GM21381 (cell line): ENCODE results near the gene EIF3L.

Experiments
- ATAC-seq: cut with Tn5 transposase; IDR thresholded peaks from one replicate; pipeline ENCODE4 v1.9.1; 2021; ENCODE audit warnings: mild to moderate bottlenecking, moderate library complexity; ENCODE audit not compliant: unreplicated experiment

Gene EIF3L

DNA sequence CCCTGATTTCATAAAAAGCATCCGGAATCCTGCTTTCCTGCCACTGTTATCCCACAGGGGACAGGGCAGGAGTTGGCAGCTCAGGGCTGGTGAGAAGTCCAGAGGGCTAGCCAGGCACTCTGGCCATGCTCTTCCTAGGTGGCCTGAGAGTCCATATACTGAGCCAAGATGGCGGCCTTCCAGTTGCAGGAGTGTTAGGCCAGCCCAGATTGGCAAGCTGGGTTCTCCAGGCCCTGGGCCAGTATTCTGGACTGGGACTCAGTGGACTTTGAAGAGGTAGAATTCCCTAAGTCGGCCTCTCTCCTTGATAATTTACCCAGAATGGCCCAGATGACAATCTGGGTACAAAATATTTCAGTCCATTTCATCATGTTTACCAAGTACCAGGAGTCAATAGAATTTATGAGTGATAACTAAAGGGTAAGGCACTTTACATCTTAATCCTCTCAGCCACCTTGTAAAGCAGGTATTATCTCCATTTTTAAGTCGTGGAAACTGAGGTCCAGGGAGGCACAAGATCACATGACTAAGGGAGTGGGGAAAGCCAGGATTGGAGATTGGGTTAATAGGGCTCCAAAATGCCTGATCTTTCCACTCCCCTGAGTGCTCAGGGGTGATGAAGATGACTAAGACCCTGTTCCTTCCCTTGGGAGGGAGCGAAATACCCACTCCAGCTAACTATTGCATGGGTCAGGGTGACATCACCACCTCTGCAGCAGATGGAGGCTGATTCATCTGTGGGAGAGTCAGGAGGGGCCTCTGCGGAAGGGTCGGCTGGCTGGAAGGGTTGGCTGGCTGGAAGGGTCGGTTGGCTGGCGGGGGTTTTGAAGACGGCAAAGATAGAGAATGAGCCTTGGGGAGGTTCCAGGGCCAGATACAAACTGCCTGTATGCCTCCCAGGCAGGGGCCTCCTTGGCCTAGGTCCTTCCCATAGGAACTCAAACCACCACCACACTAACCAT is 55.6 kb downstream of the EIF3L start:
- ATAC-seq: no peak

DNA sequence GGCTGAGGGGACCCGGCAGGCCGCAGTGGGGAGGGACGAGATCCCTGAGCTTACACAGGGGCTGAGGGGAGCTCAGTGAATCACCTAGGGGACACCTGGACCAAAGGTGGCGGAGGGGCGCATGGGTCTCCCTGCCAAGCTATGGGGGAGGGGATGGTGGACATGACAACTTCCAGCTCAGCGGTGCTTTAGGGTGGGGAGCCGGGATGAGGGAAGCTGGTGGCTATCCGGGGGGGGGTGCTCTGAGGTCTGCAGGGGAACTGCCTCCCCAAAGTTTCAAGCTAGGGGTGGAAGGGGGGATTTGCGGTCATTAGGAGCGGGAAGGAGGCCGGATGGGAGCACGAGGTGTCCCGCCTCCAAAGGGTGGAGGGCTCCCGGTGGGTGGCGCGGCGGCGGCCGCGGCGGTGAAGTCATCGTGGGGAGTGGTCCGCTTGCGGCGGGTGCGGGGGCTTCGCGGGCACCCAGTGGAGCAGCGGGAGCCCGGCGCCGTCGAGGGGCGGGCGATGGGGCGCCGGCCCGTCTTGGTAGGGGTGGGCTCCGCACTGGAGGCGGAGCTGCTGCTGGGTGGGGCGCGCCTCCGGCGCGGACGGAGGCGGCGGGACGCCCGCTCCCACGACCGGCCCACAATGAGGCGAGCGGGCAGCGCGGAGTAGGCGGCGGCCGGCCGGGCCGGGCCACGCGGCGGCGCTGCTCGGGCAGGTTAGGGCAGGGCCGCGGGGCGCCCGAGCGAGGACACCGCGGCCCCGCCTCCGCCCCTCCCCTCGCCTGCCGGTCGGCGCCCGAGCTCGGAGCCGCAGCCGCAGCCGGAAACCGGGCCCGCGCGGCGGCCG is 56.5 kb downstream of the EIF3L start, which contains the start of gene MICALL1:
MICALL1 (plus strand) TSS at position 764 of the 830 bp plus-strand sequence. CDS start 126 bp downstream, outside the sequence.
- peak; percentile 76 for ATAC-seq

DNA sequence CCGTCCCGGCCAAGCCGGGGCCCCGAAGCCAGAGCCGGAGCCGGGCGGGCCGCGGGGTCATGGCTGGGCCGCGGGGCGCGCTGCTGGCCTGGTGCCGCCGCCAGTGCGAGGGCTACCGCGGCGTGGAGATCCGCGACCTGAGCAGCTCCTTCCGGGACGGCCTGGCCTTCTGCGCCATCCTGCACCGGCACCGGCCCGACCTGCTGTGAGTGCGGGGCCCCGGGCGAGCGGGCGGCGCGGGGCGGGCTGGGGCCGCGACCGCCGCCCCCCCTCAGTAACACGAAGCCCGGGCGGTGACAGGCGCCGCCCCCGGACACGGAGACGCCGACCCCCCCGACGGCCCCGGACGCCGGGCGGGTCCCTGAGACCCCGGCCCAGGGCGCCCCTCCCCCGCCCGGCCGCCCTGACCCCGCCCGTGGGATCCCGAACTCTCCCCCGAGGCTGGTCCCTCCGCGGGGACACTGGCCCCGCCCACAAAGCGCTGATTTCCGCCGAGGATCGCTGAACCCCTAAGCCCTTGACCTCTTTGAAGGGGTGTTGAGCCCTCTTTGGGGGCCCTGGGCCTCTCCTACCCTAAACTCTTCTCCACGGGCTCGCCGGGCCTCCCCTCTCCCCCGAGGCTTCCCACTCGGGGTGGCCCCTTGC is 57.3 kb downstream of the EIF3L start:
- peak; percentile 26 for ATAC-seq

DNA sequence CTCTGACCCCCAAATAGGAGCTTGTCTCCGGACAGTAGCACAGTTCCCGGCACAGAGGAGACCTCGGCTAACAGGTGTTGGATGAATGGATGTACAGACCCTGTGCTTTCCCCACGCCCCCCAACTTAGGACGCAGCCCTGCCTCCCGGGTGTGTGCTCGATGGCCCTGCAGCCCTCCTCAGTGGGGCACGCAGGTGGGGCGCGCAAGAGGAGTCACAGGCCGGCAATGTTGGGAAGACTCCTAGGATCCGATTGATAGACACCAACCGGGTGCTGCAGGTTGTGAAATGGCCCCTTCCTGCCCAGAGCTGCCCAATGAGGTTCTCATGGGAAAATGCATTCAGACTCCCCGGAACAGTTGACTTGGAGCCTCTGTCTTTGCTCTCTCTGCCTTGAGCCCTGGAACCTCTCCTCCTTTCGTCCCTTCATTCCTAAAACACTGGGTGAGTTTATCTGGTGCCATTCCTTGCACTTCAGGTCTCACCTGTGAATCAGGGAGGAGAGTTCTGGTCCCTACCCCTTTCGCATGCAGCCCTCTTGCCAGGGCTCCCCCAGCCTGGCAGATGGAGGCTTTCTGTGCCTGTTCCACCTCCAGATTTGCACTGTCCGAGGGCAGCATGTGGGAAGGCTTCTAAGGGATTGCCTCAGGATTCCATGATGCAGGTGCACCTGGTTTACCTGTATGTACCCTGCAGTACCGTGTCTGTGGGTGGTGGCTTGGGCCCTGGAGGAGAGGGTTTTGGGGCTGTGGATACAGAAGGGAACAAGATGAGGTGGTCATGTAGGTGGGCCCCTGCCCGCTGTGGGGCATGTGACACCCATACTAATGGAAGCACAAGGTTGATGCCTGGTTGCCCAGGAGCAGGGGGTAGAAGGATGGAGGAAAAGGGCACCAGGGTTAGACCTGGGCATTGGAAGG is 58.1 kb downstream of the EIF3L start:
- peak; percentile 7 for ATAC-seq

DNA sequence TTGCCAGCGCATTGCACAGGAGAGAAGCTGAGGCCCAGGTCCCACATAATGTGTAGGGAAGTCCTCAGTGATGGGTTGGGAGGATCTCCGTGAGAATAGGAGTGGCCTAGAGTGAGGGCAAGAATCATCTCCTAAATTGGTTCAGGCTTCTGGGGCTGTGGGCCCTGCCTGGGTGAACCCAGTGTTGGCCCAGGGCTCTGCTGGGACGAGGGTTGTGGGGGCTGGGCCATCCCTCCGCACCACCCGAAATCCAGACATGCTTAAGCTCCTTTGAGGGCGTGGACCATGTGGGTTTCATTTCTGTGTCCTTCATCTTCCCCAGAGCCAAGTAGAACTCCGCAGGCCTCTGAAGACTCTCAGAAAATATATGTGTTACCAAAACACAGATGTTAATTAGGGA is 60.5 kb downstream of the EIF3L start:
- ATAC-seq: no peak

DNA sequence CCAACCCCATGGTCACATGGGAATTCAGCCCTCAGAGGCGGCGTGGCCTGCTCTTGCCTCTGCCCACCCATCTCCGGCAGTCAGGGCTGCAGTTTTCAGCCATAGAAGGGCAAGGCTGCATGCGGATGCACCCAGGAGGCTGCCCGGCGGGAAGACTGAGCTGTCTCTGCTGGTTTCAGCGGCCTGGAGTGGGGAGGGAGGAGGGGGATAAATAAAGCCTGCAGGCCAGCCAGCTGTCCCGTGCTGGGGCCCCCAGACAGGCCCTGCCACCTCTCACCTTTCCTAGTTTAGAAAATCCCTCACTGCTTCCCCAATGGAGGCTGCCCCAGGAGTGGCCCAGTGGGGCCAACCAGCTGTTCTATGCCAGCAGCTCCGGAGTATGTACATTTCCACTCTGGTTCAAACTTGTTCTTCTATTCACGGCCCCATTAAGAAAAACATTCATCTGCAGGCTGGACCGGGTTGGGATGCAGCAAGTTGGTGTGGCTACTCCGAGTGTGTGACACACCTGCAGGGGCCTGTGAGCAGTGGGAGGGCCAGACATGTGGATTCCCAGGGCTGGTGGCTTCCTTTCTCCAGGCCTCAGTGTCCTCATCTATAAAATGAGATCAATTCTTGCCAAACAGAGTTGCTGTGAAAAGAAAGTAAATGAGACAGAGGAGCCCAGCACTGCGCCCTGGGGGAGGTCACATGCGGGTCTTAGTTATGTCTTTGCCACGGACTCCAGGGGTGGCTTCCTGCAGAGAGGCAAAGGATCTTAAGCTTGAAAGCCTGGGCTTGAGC is 61.9 kb downstream of the EIF3L start:
- ATAC-seq: no peak

DNA sequence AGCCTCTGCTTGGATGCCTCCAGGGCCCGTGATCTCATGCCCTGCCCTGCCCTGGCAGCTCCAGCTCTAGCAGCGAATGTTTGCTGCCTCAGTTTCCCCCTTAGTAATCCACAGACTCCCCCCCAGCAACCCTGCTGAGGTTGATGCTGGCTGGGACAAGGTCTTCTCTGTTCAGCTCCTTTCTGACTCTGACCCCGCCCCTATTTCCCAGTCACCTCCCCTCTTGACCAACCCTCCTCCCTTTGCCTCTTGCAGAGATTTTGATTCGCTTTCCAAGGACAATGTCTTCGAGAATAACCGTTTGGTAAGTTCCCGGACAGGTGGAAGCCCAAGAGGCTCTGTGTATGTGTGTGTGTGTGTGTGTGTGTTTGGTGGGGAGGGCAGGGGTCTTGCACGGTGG is 62.5 kb downstream of the EIF3L start:
- ATAC-seq: no peak

DNA sequence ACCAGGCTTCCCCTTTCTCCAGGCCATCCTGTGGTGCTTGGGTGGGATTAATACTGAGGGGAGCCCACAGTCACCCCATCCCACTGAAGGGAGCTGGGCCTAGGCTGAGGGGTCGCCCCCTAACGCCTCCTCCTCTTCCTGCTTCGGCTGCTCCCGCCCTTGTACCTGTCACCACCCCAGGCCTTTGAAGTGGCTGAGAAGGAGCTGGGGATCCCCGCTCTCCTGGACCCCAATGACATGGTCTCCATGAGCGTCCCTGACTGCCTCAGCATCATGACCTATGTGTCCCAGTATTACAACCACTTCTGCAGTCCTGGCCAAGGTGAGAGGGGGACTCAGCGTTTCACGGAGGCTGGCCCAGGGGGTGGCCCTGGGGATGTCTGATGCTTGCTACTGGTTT is 63.0 kb downstream of the EIF3L start:
- no peak for ATAC-seq

DNA sequence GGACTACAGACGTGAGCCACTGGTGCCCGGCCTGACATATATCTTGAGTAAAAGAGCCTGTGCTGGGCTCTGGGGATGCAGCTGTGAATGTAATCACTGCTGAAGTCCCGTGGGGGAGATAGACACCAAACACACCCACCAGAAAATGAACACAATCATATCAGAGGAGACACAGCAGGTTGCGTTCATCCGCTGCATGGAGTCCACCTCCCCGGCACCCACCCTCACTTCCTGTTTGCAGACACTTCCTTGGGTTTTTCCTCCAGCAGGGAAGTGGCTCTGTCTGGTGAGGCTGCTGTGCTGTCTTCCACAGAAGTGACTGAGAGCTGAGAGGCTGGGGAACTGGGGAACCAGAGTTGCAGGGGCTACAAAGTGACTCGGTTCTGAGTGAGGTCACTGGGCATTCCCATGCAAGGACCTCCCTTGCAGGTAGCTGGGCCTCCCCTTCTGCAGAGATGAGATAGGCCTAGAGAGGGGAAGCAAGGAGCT is 64.1 kb downstream of the EIF3L start:
- ATAC-seq: no peak

DNA sequence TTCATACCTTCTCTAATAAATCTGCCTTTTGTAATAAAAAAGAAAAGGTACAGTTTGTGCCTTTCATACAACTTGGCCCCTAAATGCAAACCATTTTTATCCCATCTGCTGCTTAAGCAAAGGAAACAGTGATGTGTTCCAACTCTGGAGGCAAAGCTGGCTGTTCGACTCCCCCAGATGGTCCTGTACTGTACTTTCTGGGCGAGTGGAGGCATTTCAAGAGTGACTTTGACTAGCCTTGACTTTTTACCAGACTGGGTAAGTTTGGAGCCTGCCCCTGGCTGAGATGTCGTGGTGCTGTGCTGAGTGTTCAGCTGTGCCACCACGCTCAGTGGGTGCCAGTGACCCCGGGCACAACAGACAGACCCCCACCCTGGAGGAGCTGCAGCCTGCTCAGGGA is 67.1 kb downstream of the EIF3L start:
- ATAC-seq: no peak

DNA sequence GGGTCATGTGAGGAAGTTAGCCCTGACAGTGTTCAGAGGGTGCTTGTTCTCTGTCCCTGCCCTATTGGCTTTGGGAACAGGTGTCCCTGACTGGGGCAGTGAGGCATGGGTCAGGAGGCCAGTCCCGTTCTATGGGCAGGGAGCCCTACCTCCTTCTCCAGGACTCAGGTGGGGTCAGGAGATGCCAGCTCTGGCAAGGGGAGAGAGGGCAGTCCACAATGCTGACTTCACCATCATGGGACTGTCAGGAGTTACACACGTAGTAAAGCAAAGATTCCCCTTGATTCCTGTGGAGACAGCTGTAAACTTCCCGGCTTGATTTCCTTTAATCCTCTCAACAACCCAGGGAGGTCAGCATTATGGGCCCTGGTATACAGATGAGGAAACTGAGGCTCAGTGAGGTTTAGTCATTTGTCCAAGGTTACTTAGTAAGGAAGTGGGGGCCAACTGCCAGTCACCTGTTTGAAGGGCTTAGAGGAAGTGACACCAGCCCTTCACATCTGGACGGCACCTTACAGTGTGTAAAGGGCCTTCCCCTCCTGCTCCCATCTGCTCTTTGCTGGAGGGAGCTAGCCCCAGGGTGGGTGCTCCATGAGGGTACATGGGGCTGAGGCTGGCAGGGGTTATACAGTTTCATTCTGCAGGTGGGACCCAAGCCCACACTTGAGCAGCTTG is 68.8 kb downstream of the EIF3L start:
- no peak for ATAC-seq

DNA sequence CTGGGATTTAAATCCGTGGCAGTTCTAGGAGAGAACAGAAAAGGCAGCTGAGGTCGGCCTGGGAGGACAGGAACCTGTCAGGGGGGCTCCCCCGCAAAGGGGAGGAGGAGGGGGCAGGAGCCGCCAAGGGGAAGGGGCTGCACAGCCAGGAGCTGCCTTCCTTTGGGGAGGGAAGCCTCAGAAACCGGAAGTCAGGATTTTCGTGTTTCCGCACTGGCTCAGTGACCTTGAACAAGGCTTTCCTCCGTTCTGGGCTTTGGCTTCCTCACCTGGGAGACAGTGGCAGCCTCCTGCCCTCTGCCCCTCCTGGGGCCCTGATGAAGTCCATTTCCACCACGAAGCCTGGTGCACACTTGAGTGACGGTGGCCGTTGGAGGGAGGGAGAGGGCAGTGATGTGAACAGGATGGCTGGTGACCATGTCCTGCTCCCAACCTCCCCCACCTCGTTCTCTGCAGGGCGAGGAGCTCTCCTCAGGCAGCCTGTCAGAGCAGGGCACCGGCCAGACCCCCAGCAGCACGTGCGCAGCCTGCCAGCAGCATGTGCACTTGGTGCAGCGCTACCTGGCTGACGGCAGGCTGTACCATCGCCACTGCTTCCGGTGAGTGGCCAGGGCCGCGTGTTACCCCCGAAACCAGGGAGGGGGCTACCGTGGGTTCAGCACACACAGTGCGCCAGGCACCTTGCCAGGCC is 69.5 kb downstream of the EIF3L start:
- no peak for ATAC-seq

DNA sequence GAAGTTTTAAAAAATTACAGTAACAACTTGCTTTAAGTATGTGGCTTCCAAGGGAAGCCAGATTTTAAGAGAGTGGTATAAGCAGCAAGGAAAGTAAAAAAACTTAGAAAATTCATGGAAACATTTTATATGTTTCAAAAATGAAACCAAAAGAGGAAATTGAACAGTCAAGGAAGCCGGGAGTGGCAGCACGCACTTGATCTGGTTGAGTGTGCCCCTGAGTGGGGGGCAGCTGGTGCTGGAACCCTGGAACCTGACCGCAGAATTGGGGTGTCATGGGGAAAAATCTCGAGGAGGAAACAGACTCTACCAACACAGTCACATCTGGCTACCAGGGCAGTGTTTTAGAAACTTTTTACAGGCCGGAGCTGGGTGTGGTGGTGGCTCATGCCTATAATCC is 70.9 kb downstream of the EIF3L start:
- ATAC-seq: no peak

DNA sequence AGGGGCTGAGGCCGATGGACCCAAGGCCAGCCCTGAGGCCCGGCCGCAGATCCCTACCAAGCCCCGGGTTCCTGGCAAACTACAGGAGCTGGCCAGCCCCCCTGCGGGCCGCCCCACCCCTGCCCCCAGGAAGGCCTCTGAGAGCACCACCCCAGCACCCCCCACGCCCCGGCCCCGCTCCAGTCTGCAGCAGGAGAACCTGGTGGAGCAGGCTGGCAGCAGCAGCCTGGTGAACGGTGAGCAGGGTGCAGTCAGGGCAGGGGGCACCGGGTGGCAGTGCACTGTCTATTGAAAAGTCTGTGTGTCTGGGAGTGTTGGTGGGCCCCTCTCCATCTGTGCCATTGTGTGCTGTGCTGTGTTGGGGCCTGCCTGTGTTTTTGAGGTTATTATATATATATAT is 73.0 kb downstream of the EIF3L start:
- ATAC-seq: no peak

DNA sequence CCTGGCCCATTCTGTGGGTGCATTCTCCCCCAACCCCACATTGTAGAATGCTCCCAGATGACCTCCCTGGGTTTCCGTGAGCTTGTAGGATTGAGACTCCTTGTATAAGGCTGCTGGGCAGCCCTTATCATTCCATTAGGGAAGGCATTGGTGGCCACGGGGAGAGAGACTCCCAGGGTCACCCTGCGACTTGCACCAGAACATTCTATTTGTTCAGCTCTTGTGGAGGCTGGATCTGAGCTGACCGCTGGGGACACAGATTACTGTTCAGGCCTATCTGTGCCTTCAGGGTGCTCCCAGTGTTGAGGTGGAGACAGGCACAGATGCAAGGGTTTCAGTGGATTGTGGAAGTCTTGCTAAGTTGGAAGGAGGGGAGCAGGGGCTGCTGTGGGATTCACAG is 74.7 kb downstream of the EIF3L start:
- no peak for ATAC-seq

DNA sequence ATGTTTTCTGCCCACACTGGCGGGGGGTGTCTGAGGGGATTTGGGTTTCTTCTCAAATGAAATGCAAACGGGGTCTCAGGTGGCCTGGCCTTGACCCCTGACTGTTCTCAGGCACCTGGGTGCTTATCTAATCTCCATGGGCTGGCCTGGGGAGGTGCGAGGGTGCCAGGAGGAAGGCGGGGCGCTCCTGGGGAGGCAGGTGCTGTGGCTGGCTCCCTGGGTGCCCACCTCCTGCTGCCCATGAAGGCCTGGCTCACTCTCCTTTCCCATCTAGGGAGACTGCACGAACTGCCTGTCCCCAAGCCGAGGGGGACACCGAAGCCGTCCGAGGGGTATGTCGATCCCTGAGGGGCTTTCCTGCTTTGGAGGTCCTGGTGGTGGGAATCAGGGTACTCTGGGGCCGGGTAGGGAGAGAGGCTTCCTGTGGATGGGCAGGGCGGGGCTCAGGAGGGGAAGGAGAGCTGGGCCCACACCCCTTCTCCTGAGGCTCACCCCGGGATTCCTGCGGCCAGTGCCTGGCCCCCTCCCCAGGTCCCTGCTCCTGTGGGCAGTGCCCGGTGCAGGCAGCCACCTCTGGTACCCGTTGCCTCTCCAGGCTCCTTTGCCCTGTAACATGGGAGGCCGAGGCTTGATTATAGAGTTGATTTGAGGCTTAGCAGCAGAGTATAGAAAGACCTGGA is 75.3 kb downstream of the EIF3L start:
- ATAC-seq: no peak

DNA sequence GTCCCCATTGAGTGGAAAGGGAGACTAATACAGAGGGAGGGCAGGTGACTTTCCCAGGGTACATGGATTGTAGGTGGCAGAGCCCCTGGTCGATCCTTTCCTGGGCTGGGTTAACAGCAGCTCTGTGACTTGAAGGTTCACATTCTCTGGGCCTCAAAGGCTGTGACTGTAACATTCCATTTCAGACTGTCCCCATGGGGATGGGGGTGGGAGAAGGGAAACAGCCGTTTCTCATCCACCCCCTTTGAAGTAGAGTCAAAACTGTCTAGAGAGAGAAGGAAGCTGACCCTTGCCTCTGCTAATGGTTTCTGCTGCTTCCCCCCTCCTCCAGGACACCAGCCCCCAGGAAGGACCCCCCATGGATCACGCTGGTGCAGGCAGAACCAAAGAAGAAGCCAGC is 76.1 kb downstream of the EIF3L start:
- no peak for ATAC-seq

DNA sequence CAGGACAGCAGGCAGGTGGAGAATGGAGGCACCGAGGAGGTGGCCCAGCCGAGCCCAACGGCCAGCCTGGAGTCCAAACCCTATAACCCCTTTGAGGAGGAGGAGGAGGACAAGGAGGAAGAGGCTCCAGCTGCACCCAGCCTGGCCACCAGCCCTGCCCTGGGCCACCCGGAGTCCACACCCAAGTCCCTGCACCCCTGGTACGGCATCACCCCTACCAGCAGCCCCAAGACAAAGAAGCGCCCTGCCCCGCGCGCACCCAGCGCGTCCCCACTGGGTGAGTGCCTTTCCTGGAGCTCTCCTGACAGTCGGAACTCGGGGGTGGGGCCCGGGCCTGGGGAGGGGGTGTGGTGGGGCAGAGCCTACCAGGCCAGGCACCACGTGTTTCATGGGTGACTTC is 76.5 kb downstream of the EIF3L start:
- ATAC-seq: no peak
